Endothelial cell of umbilical vein (primary cell): Measurements from ENCODE around the gene WFIKKN2. TPM values are rescaled to one million over a fixed set of nuclear protein-coding genes. Genes with fewer than 3 reads are reported as not detected.

ENCODE experiments used
- BruUV-seq: library from RNA; stranded (reverse); fragments of 400-500 nt; replicated peaks from 2 replicates; lab custom pipeline; 2021; lab: Mats Ljungman, UMichigan
- CTCF ChIA-PET: fragments of 300-600, 350-600 bp; sonication (Branson Sonifier 250); formaldehyde crosslinking; loops from one replicate; lab custom pipeline; 2021; ENCODE audit warnings: antibody characterized with exemption, inconsistent platforms; lab: Charles Lee
- POLR2A ChIA-PET: fragments of 300-600, 350-600 bp; sonication (Branson Sonifier 250); formaldehyde crosslinking; loops from one replicate; lab custom pipeline; 2021; ENCODE audit warnings: antibody characterized with exemption, inconsistent platforms; lab: Charles Lee
- DNase-seq: peaks from one replicate; pipeline ENCODE4 v3.0.0-alpha.2; 2011; ENCODE audit warnings: low read depth, low spot score
- FAIRE-seq: peaks from 2 replicates; lab custom pipeline; 2011; peaks lifted over from hg19 to GRCh38; lab: Jason Lieb, UNC
- H2AFZ ChIP-seq: 2 replicates; pipeline ENCODE4 v1.6.0; 2012; ENCODE audit warnings: low read depth, low read length, control low read depth, inconsistent platforms
- H3K27ac ChIP-seq: 2 replicates; pipeline ENCODE4 v1.5.1; 2011; ENCODE audit warnings: low read depth, mild to moderate bottlenecking, control low read depth, low read length, moderate library complexity; ENCODE audit not compliant: insufficient read depth
- H3K27me3 ChIP-seq, 2 experiments: 2 replicates each; pipeline versions ENCODE4 v1.6.0 to v1.6.1; 2011; ENCODE audit warnings: low read length in 2 of 2, mixed read lengths in 1 of 2; ENCODE audit not compliant: control insufficient read depth in 2 of 2, insufficient read depth in 2 of 2
- H3K36me3 ChIP-seq, 2 experiments: 2 replicates in 1 of 2; 3 replicates in 1 of 2; pipeline ENCODE4 v1.5.1; 2011; ENCODE audit warnings: low read length in 2 of 2, mild to moderate bottlenecking in 1 of 2, moderate library complexity in 1 of 2; ENCODE audit not compliant: control insufficient read depth in 2 of 2, insufficient read depth in 2 of 2; ENCODE audit errors: extremely low read depth in 1 of 2
- H3K4me1 ChIP-seq: 3 replicates; pipeline ENCODE4 v1.5.1; 2011; ENCODE audit warnings: mild to moderate bottlenecking, low read length; ENCODE audit not compliant: control insufficient read depth, insufficient read depth; ENCODE audit errors: extremely low read depth
- H3K4me2 ChIP-seq: 2 replicates; pipeline ENCODE4 v1.6.1; 2011; ENCODE audit warnings: low read length, control low read depth, mixed read lengths; ENCODE audit not compliant: insufficient read depth
- H3K4me3 ChIP-seq, 3 experiments: fragments of 200-600 bp in 1 of 3; sonication (generic), shearing (Covaris generic) in 1 of 3; replicated peaks in 1 of 3; 2 replicates each; pipeline ENCODE4 v1.5.1; 2011 to 2016; ENCODE audit warnings: control low read depth in 3 of 3, low read length in 3 of 3, mild to moderate bottlenecking in 2 of 3, inconsistent platforms in 1 of 3, low read depth in 1 of 3, moderate library complexity in 1 of 3; ENCODE audit not compliant: insufficient read depth in 1 of 3
- H3K79me2 ChIP-seq: 2 replicates; pipeline ENCODE4 v1.6.0; 2012; ENCODE audit warnings: low read length, inconsistent platforms; ENCODE audit not compliant: control insufficient read depth, insufficient read depth
- H3K9ac ChIP-seq: replicated peaks from 2 replicates; pipeline ENCODE3; 2011; ENCODE audit warnings: low read length, control low read depth; ENCODE audit not compliant: insufficient read depth; ENCODE audit errors: extremely low read depth
- H3K9me1 ChIP-seq: replicated peaks from 3 replicates; pipeline ENCODE4 v1.6.0; 2011; ENCODE audit warnings: mild to moderate bottlenecking, low read length; ENCODE audit not compliant: control insufficient read depth, insufficient read depth; ENCODE audit errors: extremely low read depth
- H3K9me3 ChIP-seq: replicated peaks from 2 replicates; pipeline ENCODE4 v1.5.1; 2012; ENCODE audit warnings: low read length, inconsistent platforms; ENCODE audit not compliant: control insufficient read depth, insufficient read depth
- H4K20me1 ChIP-seq: replicated peaks from 2 replicates; pipeline ENCODE3; 2011; ENCODE audit warnings: mild to moderate bottlenecking, low read length; ENCODE audit not compliant: control insufficient read depth, insufficient read depth; ENCODE audit errors: extremely low read depth
- EZH2 ChIP-seq: IDR thresholded peaks from 2 replicates; pipeline ENCODE4 v1.6.1; 2012; ENCODE audit warnings: borderline replicate concordance, low read depth, mild to moderate bottlenecking, moderate library complexity, low read length, inconsistent platforms; ENCODE audit not compliant: severe bottlenecking
- JUN ChIP-seq: IDR thresholded peaks from 2 replicates; pipeline ENCODE4 v1.6.1; 2011; ENCODE audit warnings: borderline replicate concordance, low read depth; ENCODE audit not compliant: insufficient read length, insufficient read depth
- MYC ChIP-seq: IDR thresholded peaks from one replicate; pipeline ENCODE4 v1.6.1; 2011; ENCODE audit warnings: mild to moderate bottlenecking, low read depth, low read length
- POLR2A ChIP-seq: IDR thresholded peaks from 2 replicates; pipeline ENCODE4 v1.6.1; 2012; ENCODE audit warnings: low read depth, mild to moderate bottlenecking, control low read depth, low read length
- POLR2AphosphoS5 ChIP-seq: IDR thresholded peaks from 2 replicates; pipeline ENCODE4 v1.6.1; 2012; ENCODE audit warnings: low read depth, mild to moderate bottlenecking, control low read depth, low read length, moderate library complexity; ENCODE audit not compliant: insufficient read depth
- dilution Hi-C: fragments of 300-500 bp; cut with MboI; formaldehyde crosslinking; loops from one replicate; pipeline ENCODE4 v1.15.0; 2019; ENCODE audit warnings: low sequenced_read_pairs; ENCODE audit not compliant: extremely low pct_ligation_motif_present
- intact Hi-C: fragments of 100-400 bp; cut with micrococcal nuclease; formaldehyde crosslinking; loops from one replicate; pipeline ENCODE4 v1.10.0; 2022
- polyA plus RNA-seq, 4 experiments: library from polyadenylated mRNA; depleted of rRNA in 3 of 4; stranded (reverse) in 3 of 4; unstranded in 1 of 4; fragments of >200 nt; gene quantifications; 2 replicates each; pipeline versions ENCODE4 v1.2.1 to v1.2.3, GENCODE V29; 2011 to 2012; ENCODE audit warnings: missing spikeins in 1 of 4
- total RNA-seq: library from RNA; stranded (reverse); gene quantifications from 2 replicates; pipeline ENCODE4 v1.2.3, GENCODE V29; 2021
- TF ChIP-seq, protein P1 (sequence below): IDR thresholded peaks from 2 replicates; pipeline ENCODE4 v1.6.1; 2011; ENCODE audit not compliant: insufficient read depth, insufficient read length
- TF ChIP-seq, protein P2 (sequence below), 2 donors: IDR thresholded peaks; 1 replicate in 1 of 2; 2 replicates in 1 of 2; pipeline ENCODE4 v1.5.1; 2011; ENCODE audit warnings: low read length in 2 of 2, mild to moderate bottlenecking in 2 of 2, moderate library complexity in 2 of 2, control low read depth in 1 of 2, inconsistent platforms in 1 of 2, low read depth in 1 of 2; ENCODE audit not compliant: insufficient read depth in 1 of 2; ENCODE audit errors: extremely low read depth in 1 of 2

WFIKKN2 gene
- total and polyA plus RNA-seq, 2 donors (not counting 3 experiments of a cell fraction or from before 2014, with no cell fraction given) = 0.03 TPM; not detected in 1

DNA sequence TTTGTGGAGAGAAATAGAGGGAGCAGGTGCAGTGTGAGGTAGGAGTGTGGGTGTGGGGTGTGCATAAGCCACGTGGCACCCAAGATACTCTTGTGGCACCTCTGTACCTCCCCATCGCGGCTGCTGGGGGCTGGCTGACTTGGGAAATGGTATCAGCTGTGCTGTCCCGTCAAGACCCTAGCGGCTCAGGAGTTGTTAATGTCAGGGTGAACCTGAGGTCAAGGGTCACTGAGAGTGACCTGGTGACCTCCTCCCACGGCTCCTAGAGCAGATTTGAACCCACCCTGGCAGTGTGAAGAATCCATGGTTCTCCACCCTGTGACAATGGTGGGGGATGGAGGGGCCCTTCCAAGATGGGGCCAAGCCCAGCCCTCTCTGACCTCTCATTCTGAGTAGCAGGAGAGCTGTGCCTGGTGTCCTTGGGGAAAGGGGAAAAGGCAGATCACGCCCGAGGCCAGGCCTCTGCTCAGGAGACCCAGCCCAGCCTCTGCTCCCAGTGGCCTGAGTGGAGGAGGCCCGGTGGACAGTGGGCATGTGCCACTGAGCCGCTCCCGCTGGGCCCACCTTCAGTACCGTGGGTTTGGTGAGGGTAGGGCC lies 3.0 kb upstream of the WFIKKN2 start:
- no peak overlapping the region for H3K27ac ChIP-seq
- H3K4me1 ChIP-seq = no peaks in the 10 kb centered on the region
- intact Hi-C loops = no loop called here
- CTCF ChIA-PET = interaction anchor here (1.1 to 3.7 kb wide), 2 partner anchors 15 to 20 kb away, joined by 3 to 16 read pairs; no protein-coding TSS in a partner anchor
- H3K4me2 ChIP-seq = no peak overlapping the region
- BruUV-seq = no TSS peak
- TF ChIP-seq EZH2 (no peak), POLR2A (no peak), JUN (no peak), MYC (no peak), POLR2AphosphoS5 (no peak)
- TF ChIP-seq, protein P1, sequence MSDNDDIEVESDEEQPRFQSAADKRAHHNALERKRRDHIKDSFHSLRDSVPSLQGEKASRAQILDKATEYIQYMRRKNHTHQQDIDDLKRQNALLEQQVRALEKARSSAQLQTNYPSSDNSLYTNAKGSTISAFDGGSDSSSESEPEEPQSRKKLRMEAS = no peak
- FAIRE-seq = no peak
- DNase-seq = no peak
- no peaks in the 10 kb centered on the region for H3K9me3 ChIP-seq
- H3K9me1 ChIP-seq = no peaks in the 10 kb centered on the region
- H3K9ac ChIP-seq = no peak overlapping the region
- no peaks in the 10 kb centered on the region for H4K20me1 ChIP-seq
- H3K27me3 ChIP-seq = peaks cover under 1 to 2% of the 10 kb centered on the region in 2 experiments
- dilution Hi-C loops = no loop called here
- H3K79me2 ChIP-seq = no peaks in the 10 kb centered on the region
- H2AFZ ChIP-seq = no peak overlapping the region
- no peak overlapping the region for H3K4me3 ChIP-seq
- POLR2A ChIA-PET = no interaction called here
- H3K36me3 ChIP-seq = no peaks in the 10 kb centered on the region

DNA sequence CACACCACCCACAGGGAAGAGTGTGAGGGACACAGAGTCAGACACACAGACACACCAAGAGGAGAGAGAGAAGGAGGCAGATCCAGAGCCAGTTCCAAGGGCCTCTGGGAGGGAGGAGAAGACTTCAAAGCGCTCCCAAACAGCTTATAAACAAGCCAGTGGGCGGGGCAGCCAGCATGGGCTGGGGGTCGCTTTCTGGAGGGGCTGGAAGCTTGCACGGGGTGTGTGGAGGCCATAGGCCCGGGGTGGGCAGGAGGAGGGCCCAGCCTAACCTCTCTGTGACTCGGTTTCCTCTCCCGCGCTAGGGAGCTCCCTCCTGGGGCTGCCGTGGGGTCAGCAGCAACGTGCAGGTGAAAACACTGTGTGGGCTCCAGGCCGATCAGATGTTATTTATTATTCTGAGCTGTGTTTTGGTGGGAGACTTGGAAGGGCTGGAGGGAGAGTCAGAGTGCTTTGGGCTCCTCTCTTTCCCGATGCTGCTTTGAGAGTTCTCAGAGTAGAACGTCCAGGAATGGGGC lies 2.5 kb upstream of the WFIKKN2 start:
- dilution Hi-C loops (no loop called here), intact Hi-C loops (no loop called here)
- BruUV-seq = no TSS peak
- DNase-seq = no peak
- TF ChIP-seq POLR2AphosphoS5 (no peak), MYC (no peak), JUN (no peak)
- TF ChIP-seq, protein P2, sequence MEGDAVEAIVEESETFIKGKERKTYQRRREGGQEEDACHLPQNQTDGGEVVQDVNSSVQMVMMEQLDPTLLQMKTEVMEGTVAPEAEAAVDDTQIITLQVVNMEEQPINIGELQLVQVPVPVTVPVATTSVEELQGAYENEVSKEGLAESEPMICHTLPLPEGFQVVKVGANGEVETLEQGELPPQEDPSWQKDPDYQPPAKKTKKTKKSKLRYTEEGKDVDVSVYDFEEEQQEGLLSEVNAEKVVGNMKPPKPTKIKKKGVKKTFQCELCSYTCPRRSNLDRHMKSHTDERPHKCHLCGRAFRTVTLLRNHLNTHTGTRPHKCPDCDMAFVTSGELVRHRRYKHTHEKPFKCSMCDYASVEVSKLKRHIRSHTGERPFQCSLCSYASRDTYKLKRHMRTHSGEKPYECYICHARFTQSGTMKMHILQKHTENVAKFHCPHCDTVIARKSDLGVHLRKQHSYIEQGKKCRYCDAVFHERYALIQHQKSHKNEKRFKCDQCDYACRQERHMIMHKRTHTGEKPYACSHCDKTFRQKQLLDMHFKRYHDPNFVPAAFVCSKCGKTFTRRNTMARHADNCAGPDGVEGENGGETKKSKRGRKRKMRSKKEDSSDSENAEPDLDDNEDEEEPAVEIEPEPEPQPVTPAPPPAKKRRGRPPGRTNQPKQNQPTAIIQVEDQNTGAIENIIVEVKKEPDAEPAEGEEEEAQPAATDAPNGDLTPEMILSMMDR (IDR thresholded peaks at IDR 0.05; ENCODE audit: extremely low read depth in 1 of 2, insufficient read depth in 1 of 2, low read depth in 1 of 2, low read length in 2 of 2) = no peak
- no peaks in the 10 kb centered on the region for H3K4me1 ChIP-seq
- no peaks in the 10 kb centered on the region for H4K20me1 ChIP-seq
- no peak overlapping the region for H3K9ac ChIP-seq
- H3K9me3 ChIP-seq = no peaks in the 10 kb centered on the region
- H2AFZ ChIP-seq = no peak overlapping the region
- POLR2A ChIA-PET = no interaction called here
- H3K27me3 ChIP-seq = peaks cover 0 to 2% of the 10 kb centered on the region in 2 experiments
- H3K79me2 ChIP-seq = no peaks in the 10 kb centered on the region
- FAIRE-seq = no peak
- H3K4me2 ChIP-seq = no peak overlapping the region
- H3K9me1 ChIP-seq = no peaks in the 10 kb centered on the region
- CTCF ChIA-PET = interaction anchor here (1.1 to 3.7 kb wide), 2 partner anchors 16 to 20 kb away, joined by 3 to 16 read pairs; no protein-coding TSS in a partner anchor
- no peak overlapping the region for H3K27ac ChIP-seq
- no peaks in the 10 kb centered on the region for H3K36me3 ChIP-seq
- H3K4me3 ChIP-seq = no peak overlapping the region
